Measurements from ENCODE around the gene DPP10.
"Not testable (repeated sequence)": the region's sequence is repeated elsewhere in the genome, so short reads cannot be mapped to it uniquely, and the experiment has no call there.

DPP10 gene

GRCh38 chr2:114442510-114442909, at the start of gene DPP10:
Gene DPP10 (plus strand): TSS chr2:114442641.
- no peak for DNase-seq

GRCh38 chr2:114400890-114401289, 41.6 kb upstream of the DPP10 start:
- DNase-seq = no peak

GRCh38 chr2:114405247-114406116, 37.0 kb upstream of the DPP10 start:
- no peak for DNase-seq

- DNase-seq = no peak
Observed at GRCh38 chr2:114406347-114406746, 36.1 kb upstream of the DPP10 start.

- not testable (repeated sequence) for DNase-seq
Observed at GRCh38 chr2:114407353-114407752, 35.1 kb upstream of the DPP10 start.

GRCh38 chr2:114421781-114422180, 20.7 kb upstream of the DPP10 start:
- DNase-seq = no peak

- DNase-seq = no peak
Observed at GRCh38 chr2:114424699-114425098, 17.7 kb upstream of the DPP10 start.

- DNase-seq = no peak
Observed at GRCh38 chr2:114426756-114427155, 15.7 kb upstream of the DPP10 start.

- no peak for DNase-seq
Observed at GRCh38 chr2:114436329-114436728, 6.1 kb upstream of the DPP10 start.

GRCh38 chr2:114446571-114446970, 4.1 kb downstream of the DPP10 start:
- DNase-seq = no peak

- DNase-seq = no peak
Observed at GRCh38 chr2:114450639-114451038, 8.2 kb downstream of the DPP10 start.

- no peak for DNase-seq
Observed at GRCh38 chr2:114456566-114456965, 14.1 kb downstream of the DPP10 start.

GRCh38 chr2:114457956-114458355, 15.5 kb downstream of the DPP10 start:
- no peak for DNase-seq

- no peak for DNase-seq
Observed at GRCh38 chr2:114461116-114461515, 18.7 kb downstream of the DPP10 start.

GRCh38 chr2:114464961-114465706, 22.7 kb downstream of the DPP10 start:
- DNase-seq = no peak

- DNase-seq = no peak
Observed at GRCh38 chr2:114468343-114468742, 25.9 kb downstream of the DPP10 start.

- no peak for DNase-seq
Observed at GRCh38 chr2:114472246-114472645, 29.8 kb downstream of the DPP10 start.

GRCh38 chr2:114472726-114473125, 30.3 kb downstream of the DPP10 start:
- DNase-seq = no peak

- no peak for DNase-seq
Observed at GRCh38 chr2:114488841-114489530, 46.5 kb downstream of the DPP10 start.

- no peak for DNase-seq
Observed at GRCh38 chr2:114495046-114495445, 52.6 kb downstream of the DPP10 start.

- DNase-seq = no peak
Observed at GRCh38 chr2:114496959-114497358, 54.5 kb downstream of the DPP10 start.

- no peak for DNase-seq
Observed at GRCh38 chr2:114499101-114499500, 56.7 kb downstream of the DPP10 start.

- no peak for DNase-seq
Observed at GRCh38 chr2:114507744-114508143, 65.3 kb downstream of the DPP10 start.

- no peak for DNase-seq
Observed at GRCh38 chr2:114515882-114516281, 73.4 kb downstream of the DPP10 start.

Measured in activated CD4-positive, alpha-beta T cell treated with anti-CD3 and anti-CD28 coated beads, Interleukin-2, Interleukin-6, amounts not matched to agents 100 ng/mL and 50 ng/mL, durations not matched to agents 16 hours and 8 hours (primary cell).